ENCODE data around the gene ATP11B. TPM values are rescaled to one million over a fixed set of nuclear protein-coding genes. Genes with fewer than 3 reads are reported as not detected.

ATP11B gene
- total and polyA plus RNA-seq, 2 experiments from 2014 or later, result 5.8 to 24.7 TPM

GRCh38 chr3:182906036-182906435, 112.7 kb downstream of the ATP11B start:
- Mint-ChIP-seq H3K36me3 (ENCODE audit: low read depth) (no peaks in the 10 kb centered on the region), H3K4me1 (peaks cover 4% of the 10 kb centered on the region; the same call in 2 of the 3 replicates), H3K9me3 (no peaks in the 10 kb centered on the region), H3K27me3 (ENCODE audit: insufficient read depth, low read depth, poor library complexity) (no peaks in the 10 kb centered on the region), H3K27ac (no peak overlapping the region), H3K4me3 (no peak overlapping the region)
- Histone ChIP-seq H3K27me3 (ENCODE audit: insufficient read depth) (no peaks in the 10 kb centered on the region), H3F3A (replicated peaks; ENCODE audit: low read depth) (no peaks in the 10 kb centered on the region), H3K79me2 (replicated peaks; ENCODE audit: insufficient read depth) (no peaks in the 10 kb centered on the region), H3K27ac (ENCODE audit: low read depth) (no peak overlapping the region), H3K36me3 (ENCODE audit: insufficient read depth) (no peaks in the 10 kb centered on the region), H3K4me2 (no peak overlapping the region), H2AFZ (no peak overlapping the region), H4K20me1 (replicated peaks; ENCODE audit: insufficient read depth) (no peaks in the 10 kb centered on the region), H3K4me1 (ENCODE audit: insufficient read depth) (no peaks in the 10 kb centered on the region), H3K4me3 (no peak overlapping the region), H3K9me2 (ENCODE audit: insufficient read depth) (no peaks in the 10 kb centered on the region)
- DNase-seq (ENCODE audit: low spot score) (no peak), ATAC-seq (no peak)
- TF ChIP-seq STAT1 (IDR thresholded peaks at IDR 0.05; ENCODE audit: unreplicated experiment) (no peak), ZNF114 (CRISPR knock-in tag; IDR thresholded peaks at IDR 0.05) (no peak), ETS1 (IDR thresholded peaks at IDR 0.05) (no peak), EZH2 (IDR thresholded peaks at IDR 0.05; ENCODE audit: low read depth, unreplicated experiment) (no peak), NANOG (IDR thresholded peaks at IDR 0.05; ENCODE audit: borderline replicate concordance) (no peak), JUNB (IDR thresholded peaks at IDR 0.05; ENCODE audit: unreplicated experiment) (no peak), POLR2AphosphoS5 (IDR thresholded peaks at IDR 0.05; ENCODE audit: low read depth) (no peak), ZNF462 (CRISPR knock-in tag; IDR thresholded peaks at IDR 0.05) (no peak)
- TF ChIP-seq, protein P1, sequence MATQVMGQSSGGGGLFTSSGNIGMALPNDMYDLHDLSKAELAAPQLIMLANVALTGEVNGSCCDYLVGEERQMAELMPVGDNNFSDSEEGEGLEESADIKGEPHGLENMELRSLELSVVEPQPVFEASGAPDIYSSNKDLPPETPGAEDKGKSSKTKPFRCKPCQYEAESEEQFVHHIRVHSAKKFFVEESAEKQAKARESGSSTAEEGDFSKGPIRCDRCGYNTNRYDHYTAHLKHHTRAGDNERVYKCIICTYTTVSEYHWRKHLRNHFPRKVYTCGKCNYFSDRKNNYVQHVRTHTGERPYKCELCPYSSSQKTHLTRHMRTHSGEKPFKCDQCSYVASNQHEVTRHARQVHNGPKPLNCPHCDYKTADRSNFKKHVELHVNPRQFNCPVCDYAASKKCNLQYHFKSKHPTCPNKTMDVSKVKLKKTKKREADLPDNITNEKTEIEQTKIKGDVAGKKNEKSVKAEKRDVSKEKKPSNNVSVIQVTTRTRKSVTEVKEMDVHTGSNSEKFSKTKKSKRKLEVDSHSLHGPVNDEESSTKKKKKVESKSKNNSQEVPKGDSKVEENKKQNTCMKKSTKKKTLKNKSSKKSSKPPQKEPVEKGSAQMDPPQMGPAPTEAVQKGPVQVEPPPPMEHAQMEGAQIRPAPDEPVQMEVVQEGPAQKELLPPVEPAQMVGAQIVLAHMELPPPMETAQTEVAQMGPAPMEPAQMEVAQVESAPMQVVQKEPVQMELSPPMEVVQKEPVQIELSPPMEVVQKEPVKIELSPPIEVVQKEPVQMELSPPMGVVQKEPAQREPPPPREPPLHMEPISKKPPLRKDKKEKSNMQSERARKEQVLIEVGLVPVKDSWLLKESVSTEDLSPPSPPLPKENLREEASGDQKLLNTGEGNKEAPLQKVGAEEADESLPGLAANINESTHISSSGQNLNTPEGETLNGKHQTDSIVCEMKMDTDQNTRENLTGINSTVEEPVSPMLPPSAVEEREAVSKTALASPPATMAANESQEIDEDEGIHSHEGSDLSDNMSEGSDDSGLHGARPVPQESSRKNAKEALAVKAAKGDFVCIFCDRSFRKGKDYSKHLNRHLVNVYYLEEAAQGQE (IDR thresholded peaks at IDR 0.05; ENCODE audit: unreplicated experiment), result no peak
